Gastrocnemius medialis (tissue), 4 donors: ENCODE data around the gene HDAC4.

Source experiments
- CTCF ChIP-seq, 5 experiments: fragments of 450-650 bp in 3 of 5; fragments of 200-600 bp in 2 of 5; sonication (generic) in 2 of 5; IDR thresholded peaks in 4 of 5; conservative IDR thresholded peaks in 1 of 5; 1 replicate in 4 of 5; 2 replicates in 1 of 5; pipeline ENCODE4 v1.5.1; 2016 to 2019; ENCODE audit warnings: antibody characterized with exemption in 5 of 5, mild to moderate bottlenecking in 3 of 5, moderate library complexity in 3 of 5
- POLR2A ChIP-seq, 2 donors: fragments of 450-650 bp; IDR thresholded peaks; one replicate each; pipeline ENCODE4 v1.6.1; 2017; ENCODE audit warnings: antibody characterized with exemption in 2 of 2, mild to moderate bottlenecking in 2 of 2, moderate library complexity in 2 of 2

GRCh38 chr2:239054921-239055320, 345.9 kb downstream of the HDAC4 start:
- TF ChIP-seq CTCF (IDR thresholded peaks at IDR 0.05 in 4 of 5, conservative IDR thresholded peaks at IDR 0.05 in 1 of 5) (no peak), POLR2A (IDR thresholded peaks at IDR 0.05) (no peak)
